Esophagus (tissue), 2 donors: ENCODE measurements around the gene DIAPH2. TPM values are rescaled to one million over a fixed set of nuclear protein-coding genes. Genes with fewer than 3 reads are reported as not detected.

Experiments used
- H3K27ac ChIP-seq, 2 donors: one replicate each; pipeline ENCODE4 v1.5.1; 2013; ENCODE audit warnings: low read depth in 2 of 2, mild to moderate bottlenecking in 2 of 2, inconsistent platforms in 1 of 2, low read length in 1 of 2, moderate library complexity in 1 of 2
- H3K27me3 ChIP-seq, 2 donors: one replicate each; pipeline ENCODE4 v1.6.1; 2013; ENCODE audit warnings: low read length in 2 of 2, control low read depth in 1 of 2, mild to moderate bottlenecking in 1 of 2; ENCODE audit not compliant: insufficient read depth in 2 of 2, control insufficient read depth in 1 of 2
- H3K36me3 ChIP-seq, 2 donors: one replicate each; pipeline ENCODE4 v1.6.1; 2013; ENCODE audit warnings: low read length in 1 of 2; ENCODE audit not compliant: control insufficient read depth in 2 of 2, insufficient read depth in 2 of 2
- H3K4me1 ChIP-seq, 2 donors: one replicate each; pipeline ENCODE4 v1.6.1; 2013; ENCODE audit warnings: low read length in 1 of 2; ENCODE audit not compliant: control insufficient read depth in 2 of 2, insufficient read depth in 2 of 2
- H3K4me3 ChIP-seq, 2 donors: one replicate each; pipeline ENCODE4 v1.5.1; 2013; ENCODE audit warnings: low read length in 2 of 2, mild to moderate bottlenecking in 2 of 2, low read depth in 1 of 2, moderate library complexity in 1 of 2
- H3K9me3 ChIP-seq, 2 donors: one replicate each; pipeline ENCODE4 v1.6.1; 2013; ENCODE audit warnings: mild to moderate bottlenecking in 2 of 2, low read depth in 1 of 2, low read length in 1 of 2, moderate library complexity in 1 of 2; ENCODE audit not compliant: control insufficient read depth in 2 of 2, insufficient read depth in 1 of 2
- WGBS, 2 donors: extraction: QIAGEN DNeasy Blood & Tissue Kit; methylation state at CpG; one replicate each; pipeline ENCODE4 v1.1.7; 2013; 5-methylcytosine and 5-hydroxymethylcytosine counted together
- polyA plus RNA-seq, 2 donors: library from polyadenylated mRNA; stranded (reverse); fragments of 200-250 nt; gene quantifications; one replicate each; pipeline ENCODE4 v1.2.3, GENCODE V29; 2013
- donor health status: healthy with polysubstance abuse.
- donor health status: Bipolar disorder and iron deficiency.

DIAPH2 gene
- polyA plus RNA-seq, 2 donors = 3.6 to 4.5 TPM

GRCh38 chrX:97461763-97462162, 777.1 kb downstream of the DIAPH2 start:
- H3K9me3 ChIP-seq = no peaks in the 10 kb centered on the region
- H3K36me3 ChIP-seq = no peaks in the 10 kb centered on the region
- 97 to 100% methylated on average over 1 of the region's 1 CpG for WGBS, 2 donors
- H3K27ac ChIP-seq = no peak overlapping the region
- no peak overlapping the region for H3K4me3 ChIP-seq
- no peaks in the 10 kb centered on the region for H3K27me3 ChIP-seq
- no peaks in the 10 kb centered on the region for H3K4me1 ChIP-seq

- Histone ChIP-seq H3K4me3 (no peak overlapping the region), H3K9me3 (no peaks in the 10 kb centered on the region), H3K4me1 (no peaks in the 10 kb centered on the region), H3K36me3 (no peaks in the 10 kb centered on the region), H3K27me3 (peaks cover 0 to 3% of the 10 kb centered on the region in 2 donors), H3K27ac (no peak overlapping the region)
- WGBS, 2 donors = 81 to 91% methylated on average over 5 to 6 of the region's 6 CpGs
Measured at GRCh38 chrX:97471071-97471470, 786.4 kb downstream of the DIAPH2 start.

DNA sequence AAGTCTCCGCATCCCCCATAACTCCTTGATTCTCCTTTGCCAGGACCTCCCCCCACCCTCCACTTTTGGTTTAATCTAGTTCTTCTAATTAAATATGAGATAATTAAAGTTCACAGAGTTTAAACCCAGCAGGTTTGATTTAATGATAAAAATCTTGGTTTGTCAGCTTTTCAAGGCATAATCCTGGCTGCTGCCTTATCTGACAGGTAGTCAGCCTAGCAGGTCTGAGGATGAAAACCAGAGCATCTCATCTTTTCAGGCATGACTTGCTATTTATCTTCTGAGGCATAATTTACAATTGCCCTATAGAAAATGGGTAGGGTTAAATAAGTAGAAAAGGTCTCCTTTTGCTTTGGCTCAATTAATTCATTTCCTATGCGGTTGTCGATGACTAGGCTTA, 790.3 kb downstream of the DIAPH2 start:
- no peak overlapping the region for H3K4me3 ChIP-seq
- WGBS, 2 donors = 93 to 98% methylated on average over 3 of the region's 3 CpGs
- H3K27ac ChIP-seq = no peak overlapping the region
- H3K4me1 ChIP-seq = no peaks in the 10 kb centered on the region
- H3K36me3 ChIP-seq = no peaks in the 10 kb centered on the region
- H3K27me3 ChIP-seq = peaks cover 0 to 3% of the 10 kb centered on the region in 2 donors
- no peaks in the 10 kb centered on the region for H3K9me3 ChIP-seq

DNA sequence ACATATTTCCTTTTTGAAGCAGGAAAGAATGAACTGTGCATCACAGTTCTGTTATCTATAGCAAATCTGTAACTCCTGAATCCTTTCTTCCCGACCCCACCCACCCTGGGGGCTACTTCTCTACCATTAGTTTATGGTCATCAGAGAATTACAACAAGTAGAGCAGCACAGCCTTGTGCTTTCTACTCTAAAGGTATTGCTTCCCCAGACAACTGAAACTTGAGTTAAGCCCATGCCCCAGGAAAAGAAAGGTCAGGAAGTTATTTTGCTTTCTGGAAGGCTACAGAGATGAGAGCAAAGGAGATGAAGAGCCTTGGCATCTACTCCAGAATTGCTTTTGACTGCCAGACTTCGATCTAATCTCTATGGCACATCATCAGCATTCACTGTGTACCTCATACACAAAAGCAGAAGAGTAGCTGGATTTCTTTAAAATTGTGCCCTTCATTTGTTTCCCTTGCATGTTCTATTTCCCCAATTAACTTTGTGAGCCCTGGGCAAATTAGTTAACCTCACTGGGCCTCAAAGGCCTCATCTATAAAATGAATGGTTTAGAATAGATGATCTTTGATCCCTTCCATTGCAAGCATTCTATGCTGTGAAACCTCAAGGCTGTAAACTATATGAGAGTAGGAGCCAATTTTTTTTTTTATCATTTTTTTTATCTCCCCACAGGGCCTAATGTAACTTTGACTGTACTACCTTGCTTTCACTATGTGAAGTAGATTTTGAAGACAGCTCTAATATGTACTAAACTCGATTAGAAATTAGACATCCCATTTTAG, 794.7 kb downstream of the DIAPH2 start:
- Histone ChIP-seq H3K27me3 (peaks cover 0 to 5% of the 10 kb centered on the region in 2 donors), H3K36me3 (no peaks in the 10 kb centered on the region), H3K4me1 (no peaks in the 10 kb centered on the region), H3K4me3 (no peak overlapping the region), H3K9me3 (no peaks in the 10 kb centered on the region), H3K27ac (no peak overlapping the region)
- WGBS, 2 donors = 67 to 84% methylated on average over 3 of the region's 3 CpGs

DNA sequence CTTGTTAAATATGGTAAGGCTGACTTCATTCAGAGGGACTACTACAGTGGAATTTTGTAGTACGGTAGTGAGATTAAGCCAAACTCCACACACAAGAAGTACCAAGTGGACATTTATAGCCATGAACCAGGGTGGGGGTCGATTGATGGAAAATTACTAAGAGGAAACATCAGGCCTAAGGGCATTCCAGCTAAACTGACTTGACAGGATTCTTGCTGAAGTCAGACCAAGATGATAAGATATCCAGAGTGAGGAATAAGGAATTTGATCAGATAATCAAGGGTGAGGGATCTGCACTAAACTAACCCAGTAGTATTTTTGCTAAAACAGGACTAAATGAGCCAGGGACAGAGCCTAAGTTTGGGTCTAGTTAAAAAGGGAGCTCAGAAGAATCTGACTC, 796.6 kb downstream of the DIAPH2 start:
- H3K27me3 ChIP-seq = peaks cover 0 to 2% of the 10 kb centered on the region in 2 donors
- no peak overlapping the region for H3K27ac ChIP-seq
- no peak overlapping the region for H3K4me3 ChIP-seq
- 67 to 76% methylated on average over 2 of the region's 2 CpGs for WGBS, 2 donors
- H3K4me1 ChIP-seq = no peaks in the 10 kb centered on the region
- no peaks in the 10 kb centered on the region for H3K9me3 ChIP-seq
- no peaks in the 10 kb centered on the region for H3K36me3 ChIP-seq

DNA sequence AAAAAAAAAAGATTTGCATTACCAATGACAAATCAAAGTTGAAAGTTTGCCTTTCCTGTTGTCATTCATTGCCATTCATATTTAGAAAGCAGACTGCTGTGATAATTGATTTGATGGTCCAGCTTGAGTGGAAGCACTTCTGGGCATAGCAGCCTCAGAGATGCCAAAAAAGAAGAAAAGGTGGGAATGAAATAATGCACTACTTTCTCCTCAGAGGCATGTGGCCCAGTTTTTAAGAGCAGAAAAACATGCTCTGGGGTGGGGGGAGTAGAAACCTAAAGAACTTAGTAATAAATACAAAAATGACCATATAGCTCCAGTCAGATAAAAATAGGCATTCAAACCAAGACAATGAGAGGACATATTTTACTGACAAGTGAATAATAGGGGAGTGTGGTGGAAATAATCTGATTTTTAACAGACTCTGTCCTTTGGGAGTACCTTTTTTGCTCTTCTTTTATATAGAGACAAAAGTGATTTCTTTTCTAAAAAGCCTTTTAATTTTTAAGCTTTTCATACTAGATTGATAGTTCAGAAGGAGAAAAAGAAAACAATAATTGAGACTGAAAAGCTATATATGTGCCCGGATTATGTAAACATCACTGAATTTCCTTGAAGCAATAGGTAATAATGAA, 798.1 kb downstream of the DIAPH2 start:
- H3K27me3 ChIP-seq = peaks cover 0 to 2% of the 10 kb centered on the region in 2 donors
- no peak overlapping the region for H3K4me3 ChIP-seq
- H3K4me1 ChIP-seq = no peaks in the 10 kb centered on the region
- WGBS, 2 donors = 84 to 94% methylated on average over 1 of the region's 1 CpG
- no peaks in the 10 kb centered on the region for H3K36me3 ChIP-seq
- H3K27ac ChIP-seq = no peak overlapping the region
- H3K9me3 ChIP-seq = no peaks in the 10 kb centered on the region

- H3K4me3 ChIP-seq = no peak overlapping the region
- no peaks in the 10 kb centered on the region for H3K27me3 ChIP-seq
- no peaks in the 10 kb centered on the region for H3K36me3 ChIP-seq
- H3K9me3 ChIP-seq = peaks cover 0 to 3% of the 10 kb centered on the region in 2 donors
- 89 to 96% methylated on average over 2 of the region's 2 CpGs for WGBS, 2 donors
- H3K4me1 ChIP-seq = no peaks in the 10 kb centered on the region
- no peak overlapping the region for H3K27ac ChIP-seq
Measured at GRCh38 chrX:97490656-97491055, 806.0 kb downstream of the DIAPH2 start.

DNA sequence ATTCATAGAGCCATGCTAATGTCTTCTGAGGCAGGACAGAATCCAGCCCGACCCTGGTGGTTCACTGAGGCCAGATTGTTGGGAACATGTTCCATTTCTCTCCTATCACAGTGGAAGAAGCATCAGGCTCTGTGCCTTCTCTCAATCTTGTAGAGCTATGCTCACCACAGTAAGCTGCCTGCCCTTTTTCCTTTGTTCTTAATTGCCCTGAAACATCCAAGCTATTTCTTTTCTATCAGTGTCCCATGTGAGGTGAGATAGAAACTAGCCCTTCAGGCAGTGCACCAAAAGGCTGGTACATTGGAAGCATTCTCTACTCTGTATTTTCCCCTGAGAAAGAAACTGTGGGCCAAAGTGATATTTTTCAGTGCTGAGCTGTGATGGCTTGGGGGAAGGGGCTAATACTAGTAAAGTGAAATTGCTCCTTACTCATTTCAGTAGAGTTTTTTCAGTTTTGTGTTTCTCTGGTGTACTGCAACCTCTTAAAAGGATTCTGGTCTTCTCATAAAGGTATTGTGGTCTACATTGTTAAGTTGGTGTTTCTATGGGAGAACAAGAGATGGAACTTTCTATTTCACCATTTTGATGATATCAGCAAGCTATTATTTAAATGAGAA, 810.2 kb downstream of the DIAPH2 start:
- Histone ChIP-seq H3K27me3 (peaks cover 0 to 3% of the 10 kb centered on the region in 2 donors), H3K9me3 (peaks cover 0 to 3% of the 10 kb centered on the region in 2 donors), H3K36me3 (no peaks in the 10 kb centered on the region), H3K4me1 (no peaks in the 10 kb centered on the region), H3K27ac (no peak overlapping the region), H3K4me3 (no peak overlapping the region)
- WGBS, 2 donors = 74 to 81% methylated on average over 1 of the region's 1 CpG

GRCh38 chrX:97498093-97498492, 813.5 kb downstream of the DIAPH2 start:
- 77 to 92% methylated on average over 2 of the region's 2 CpGs for WGBS, 2 donors
- H3K27ac ChIP-seq = no peak overlapping the region

More at GRCh38 chrX:97498093-97498492, 813.5 kb downstream of the DIAPH2 start:
- Histone ChIP-seq H3K36me3 (no peaks in the 10 kb centered on the region), H3K4me1 (no peaks in the 10 kb centered on the region), H3K27me3 (peaks cover 0 to 7% of the 10 kb centered on the region in 2 donors), H3K9me3 (peaks cover 0 to 3% of the 10 kb centered on the region in 2 donors), H3K4me3 (no peak overlapping the region)
